Fibroblast of pulmonary artery (primary cell): ENCODE results near the gene OR2AG2.

Source experiments
- DNase-seq: peaks from one replicate; pipeline ENCODE4 v3.0.0-alpha.2; 2010; ENCODE audit warnings: low read depth
- H3K4me3 ChIP-seq: replicated peaks from 2 replicates; pipeline ENCODE4 v1.5.1; 2011; ENCODE audit warnings: low read depth, mild to moderate bottlenecking, control low read depth, low read length, moderate library complexity
- CTCF ChIP-seq: IDR thresholded peaks from 2 replicates; pipeline ENCODE4 v1.5.1; 2011; ENCODE audit warnings: mild to moderate bottlenecking, control low read depth, low read length, inconsistent platforms; ENCODE audit errors: missing control alignments

The OR2AG2 gene

GRCh38 chr11:6733326-6734275, 38.2 kb downstream of the OR2AG2 start:
- no peak for TF ChIP-seq CTCF
- no peak overlapping the region for H3K4me3 ChIP-seq
- no peak for DNase-seq

- no peak for DNase-seq
- H3K4me3 ChIP-seq, result no peak overlapping the region
- TF ChIP-seq CTCF, result no peak
Observed at GRCh38 chr11:6727971-6728760, 43.6 kb downstream of the OR2AG2 start.

- no peak for DNase-seq
- TF ChIP-seq CTCF, result no peak
- H3K4me3 ChIP-seq, result no peak overlapping the region
Observed at GRCh38 chr11:6725386-6725896, 46.3 kb downstream of the OR2AG2 start.

- H3K4me3 ChIP-seq, result no peak overlapping the region
- no peak for DNase-seq
- TF ChIP-seq CTCF, result no peak
Observed at GRCh38 chr11:6724013-6724412, 47.8 kb downstream of the OR2AG2 start.

GRCh38 chr11:6721343-6721742, 50.4 kb downstream of the OR2AG2 start:
- no peak for DNase-seq
- no peak for TF ChIP-seq CTCF
- H3K4me3 ChIP-seq, result no peak overlapping the region

GRCh38 chr11:6719576-6719975, 52.2 kb downstream of the OR2AG2 start:
- DNase-seq, result peak; percentile 11
- TF ChIP-seq CTCF, result no peak
- no peak overlapping the region for H3K4me3 ChIP-seq
